ENCODE data around the gene PAK6. TPM values are rescaled to one million over a fixed set of nuclear protein-coding genes. Genes with fewer than 3 reads are reported as not detected.

PAK6 gene
- polyA plus RNA-seq, 1 experiment, result not detected

GRCh38 chr15:40247406-40247971 lies 8.6 kb downstream of the PAK6 start:
- Histone ChIP-seq H3K27me3 (ENCODE audit: control insufficient read depth, insufficient read depth, low read length) (peaks cover 44% of the 10 kb centered on the region), H3K36me3 (ENCODE audit: control insufficient read depth, insufficient read depth, low read length) (no peaks in the 10 kb centered on the region), H3K4me3 (ENCODE audit: low read depth, low read length) (no peak overlapping the region)
- ChIA-PET CTCF (interaction anchor here (0.6 to 2.6 kb wide), 3 partner anchors 9 to 27 kb away, joined by 3 to 12 read pairs (median 4); no protein-coding TSS in a partner anchor), POLR2A (no interaction called here)
- DNase-seq (ENCODE audit: low read depth), result no peak
- TF ChIP-seq CTCF (IDR thresholded peaks at IDR 0.05; ENCODE audit: insufficient read depth, low read depth, low read length), result no peak

GRCh38 chr15:40248006-40248783 lies 9.3 kb downstream of the PAK6 start:
- ChIA-PET POLR2A (no interaction called here), CTCF (interaction anchor here (2.6 to 3.4 kb wide), 2 partner anchors 26 kb away, joined by 12 to 19 read pairs; no protein-coding TSS in a partner anchor)
- peaks cover 48% of the 10 kb centered on the region for H3K27me3 ChIP-seq (ENCODE audit: control insufficient read depth, insufficient read depth, low read length)
- H3K36me3 ChIP-seq (ENCODE audit: control insufficient read depth, insufficient read depth, low read length), result no peaks in the 10 kb centered on the region
- H3K4me3 ChIP-seq (ENCODE audit: low read depth, low read length), result no peak overlapping the region
- no peak for DNase-seq (ENCODE audit: low read depth)
- TF ChIP-seq CTCF (IDR thresholded peaks at IDR 0.05; ENCODE audit: insufficient read depth, low read depth, low read length), result no peak

- H3K36me3 ChIP-seq (ENCODE audit: control insufficient read depth, insufficient read depth, low read length), result no peaks in the 10 kb centered on the region
- POLR2A ChIA-PET, result interaction anchor here (0.6 kb wide), 1 partner anchor 14 kb away, joined by 4 read pairs; no protein-coding TSS in a partner anchor
- no peak overlapping the region for H3K4me3 ChIP-seq (ENCODE audit: low read depth, low read length)
- TF ChIP-seq CTCF (IDR thresholded peaks at IDR 0.05; ENCODE audit: insufficient read depth, low read depth, low read length), result no peak
- H3K27me3 ChIP-seq (ENCODE audit: control insufficient read depth, insufficient read depth, low read length), result peaks cover 61% of the 10 kb centered on the region
- CTCF ChIA-PET, result interaction anchor here (0.6 to 3.4 kb wide), 4 partner anchors 9 to 34 kb away, joined by 3 to 19 read pairs (median 4); no protein-coding TSS in a partner anchor
- DNase-seq (ENCODE audit: low read depth), result no peak
These were observed 10.8 kb downstream of the PAK6 start for GRCh38 chr15:40249477-40250303.

- H3K4me3 ChIP-seq (ENCODE audit: low read depth, low read length), result no peak overlapping the region
- ChIA-PET CTCF (interaction anchor here (1.3 to 3.4 kb wide), 2 partner anchors 9 to 24 kb away, joined by 3 to 19 read pairs; no protein-coding TSS in a partner anchor), POLR2A (no interaction called here)
- no peak for TF ChIP-seq CTCF (IDR thresholded peaks at IDR 0.05; ENCODE audit: insufficient read depth, low read depth, low read length)
- H3K27me3 ChIP-seq (ENCODE audit: control insufficient read depth, insufficient read depth, low read length), result peaks cover 62% of the 10 kb centered on the region
- no peak for DNase-seq (ENCODE audit: low read depth)
- H3K36me3 ChIP-seq (ENCODE audit: control insufficient read depth, insufficient read depth, low read length), result no peaks in the 10 kb centered on the region
These were observed 11.4 kb downstream of the PAK6 start for GRCh38 chr15:40250304-40250656.

Measured in BJ (cell line).